Natural killer cell treated with Interleukin-12 subunit alpha and Interleukin-12 subunit beta and Interleukin-15 and Interleukin-18, amount 100 ng/mL, for 72 hours (primary cell): ENCODE results near the gene OSBPL6. TPM values are rescaled to one million over a fixed set of nuclear protein-coding genes. Genes with fewer than 3 reads are reported as not detected.
"Not testable (repeated sequence)": the region's sequence is repeated elsewhere in the genome, so short reads cannot be mapped to it uniquely, and the experiment has no call there.

Experiments used
- ATAC-seq, 2 donors: fragments of 150-1000 bp; cut with Tn5 transposase in 1 of 2; sonication (Bioruptor Pico), chemical (Tn5 transposase) in 1 of 2; 2 replicates each; pipeline ENCODE4 v1.10.0; 2021
- DNase-seq: peaks from one replicate; pipeline ENCODE4 v3.0.0; 2022; ENCODE audit warnings: low spot score
- H3K27ac Mint-ChIP-seq, 2 donors: 1 replicate in 1 of 2; 2 replicates in 1 of 2; pipeline ENCODE4 v1.8.0; 2022; ENCODE audit warnings: mixed read lengths in 2 of 2, mild to moderate bottlenecking in 1 of 2, moderate library complexity in 1 of 2
- H3K27me3 Mint-ChIP-seq, 2 donors: 1 replicate in 1 of 2; 2 replicates in 1 of 2; pipeline ENCODE4 v1.8.0; 2022; ENCODE audit warnings: mixed read lengths in 2 of 2
- H3K36me3 Mint-ChIP-seq: one replicate; pipeline ENCODE4 v1.8.0; 2022; ENCODE audit warnings: mixed read lengths
- H3K4me1 Mint-ChIP-seq, 2 donors: 1 replicate in 1 of 2; 2 replicates in 1 of 2; pipeline ENCODE4 v1.8.0; 2022; ENCODE audit warnings: low read depth in 2 of 2, mixed read lengths in 2 of 2, mild to moderate bottlenecking in 1 of 2
- H3K4me3 Mint-ChIP-seq: one replicate; pipeline ENCODE4 v1.8.0; 2022; ENCODE audit warnings: mixed read lengths
- H3K9me3 Mint-ChIP-seq: 2 replicates; pipeline ENCODE4 v1.8.0; 2022; ENCODE audit warnings: mixed read lengths
- total RNA-seq, 2 donors: library from RNA; stranded (reverse); gene quantifications; one replicate each; pipeline ENCODE4 v1.2.3, GENCODE V29; 2022

OSBPL6 gene
- total RNA-seq, 2 donors from 2014 or later = 0.33 to 0.42 TPM

- not testable (repeated sequence) for H3K4me3 Mint-ChIP-seq, H3K4me1 Mint-ChIP-seq, H3K36me3 Mint-ChIP-seq, H3K27ac Mint-ChIP-seq, H3K9me3 Mint-ChIP-seq, DNase-seq, ATAC-seq
- peaks cover 14 to 35% of the 10 kb centered on the region in 2 donors for H3K27me3 Mint-ChIP-seq
These were observed 129.0 kb downstream of the OSBPL6 start for GRCh38 chr2:178323331-178323730.

GRCh38 chr2:178324077-178324476 lies 129.8 kb downstream of the OSBPL6 start:
- Mint-ChIP-seq H3K4me1 (no peaks in the 10 kb centered on the region), H3K9me3 (no peaks in the 10 kb centered on the region)

DNA sequence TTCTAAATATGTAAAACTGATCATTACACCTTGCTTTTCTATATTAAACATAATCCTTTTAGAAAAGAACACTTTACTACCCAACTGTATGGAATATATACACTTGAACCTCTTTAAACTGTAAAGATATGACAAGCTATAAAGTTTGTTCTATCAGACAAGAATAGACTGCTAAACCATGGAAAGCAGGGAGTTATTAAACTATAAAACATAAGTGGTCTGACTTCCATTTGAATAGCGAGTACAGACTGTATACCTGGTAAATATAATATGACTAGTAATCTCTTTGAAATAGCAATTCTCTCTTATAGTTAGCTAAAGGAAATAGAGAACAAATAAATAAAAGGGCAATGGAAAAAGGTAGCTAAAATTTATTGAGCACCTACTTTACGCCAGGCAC lies 131.0 kb downstream of the OSBPL6 start:
- H3K4me1 Mint-ChIP-seq = no peaks in the 10 kb centered on the region
- no peak overlapping the region for H3K4me3 Mint-ChIP-seq
- ATAC-seq (no peak), DNase-seq (no peak)
- no peaks in the 10 kb centered on the region for H3K9me3 Mint-ChIP-seq
- H3K36me3 Mint-ChIP-seq = no peaks in the 10 kb centered on the region
- peaks cover 11 to 16% of the 10 kb centered on the region in 2 donors for H3K27me3 Mint-ChIP-seq
- H3K27ac Mint-ChIP-seq = no peak overlapping the region

More at GRCh38 chr2:178324077-178324476, 129.8 kb downstream of the OSBPL6 start:
- H3K36me3 Mint-ChIP-seq = no peaks in the 10 kb centered on the region
- no peak for DNase-seq
- H3K27me3 Mint-ChIP-seq = peaks cover 14 to 28% of the 10 kb centered on the region in 2 donors
- no peak overlapping the region for H3K27ac Mint-ChIP-seq
- H3K4me3 Mint-ChIP-seq = no peak overlapping the region
- no peak for ATAC-seq

DNA sequence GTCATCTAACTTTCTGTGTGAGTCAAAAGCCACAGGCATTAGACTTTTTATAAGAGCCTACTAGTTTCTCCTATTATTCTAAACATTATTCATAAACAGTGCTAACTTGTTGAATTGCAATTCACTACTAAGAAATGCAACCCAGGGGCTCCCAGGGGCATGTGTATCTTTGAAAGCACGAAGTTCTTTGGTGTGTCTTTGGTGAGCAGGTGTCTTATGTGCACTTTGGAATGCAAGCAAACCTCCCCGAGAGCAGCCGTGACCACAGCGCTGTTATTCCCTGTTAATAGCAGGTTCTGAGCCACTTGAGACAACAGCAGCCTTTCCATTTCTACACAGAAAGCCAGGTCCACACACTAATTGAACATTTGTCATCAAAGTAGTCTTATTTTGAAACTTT lies 133.2 kb downstream of the OSBPL6 start:
- H3K4me3 Mint-ChIP-seq = no peak overlapping the region
- ATAC-seq (no peak), DNase-seq (no peak)
- no peaks in the 10 kb centered on the region for H3K36me3 Mint-ChIP-seq
- no peaks in the 10 kb centered on the region for H3K4me1 Mint-ChIP-seq
- peaks cover 6 to 8% of the 10 kb centered on the region in 2 donors for H3K27me3 Mint-ChIP-seq
- no peaks in the 10 kb centered on the region for H3K9me3 Mint-ChIP-seq
- no peak overlapping the region for H3K27ac Mint-ChIP-seq

GRCh38 chr2:178328037-178328436 lies 133.7 kb downstream of the OSBPL6 start:
- Mint-ChIP-seq H3K27ac (no peak overlapping the region), H3K4me1 (no peaks in the 10 kb centered on the region), H3K4me3 (no peak overlapping the region), H3K9me3 (no peaks in the 10 kb centered on the region), H3K36me3 (no peaks in the 10 kb centered on the region), H3K27me3 (peaks cover 6 to 8% of the 10 kb centered on the region in 2 donors)
- ATAC-seq (no peak), DNase-seq (no peak)

DNA sequence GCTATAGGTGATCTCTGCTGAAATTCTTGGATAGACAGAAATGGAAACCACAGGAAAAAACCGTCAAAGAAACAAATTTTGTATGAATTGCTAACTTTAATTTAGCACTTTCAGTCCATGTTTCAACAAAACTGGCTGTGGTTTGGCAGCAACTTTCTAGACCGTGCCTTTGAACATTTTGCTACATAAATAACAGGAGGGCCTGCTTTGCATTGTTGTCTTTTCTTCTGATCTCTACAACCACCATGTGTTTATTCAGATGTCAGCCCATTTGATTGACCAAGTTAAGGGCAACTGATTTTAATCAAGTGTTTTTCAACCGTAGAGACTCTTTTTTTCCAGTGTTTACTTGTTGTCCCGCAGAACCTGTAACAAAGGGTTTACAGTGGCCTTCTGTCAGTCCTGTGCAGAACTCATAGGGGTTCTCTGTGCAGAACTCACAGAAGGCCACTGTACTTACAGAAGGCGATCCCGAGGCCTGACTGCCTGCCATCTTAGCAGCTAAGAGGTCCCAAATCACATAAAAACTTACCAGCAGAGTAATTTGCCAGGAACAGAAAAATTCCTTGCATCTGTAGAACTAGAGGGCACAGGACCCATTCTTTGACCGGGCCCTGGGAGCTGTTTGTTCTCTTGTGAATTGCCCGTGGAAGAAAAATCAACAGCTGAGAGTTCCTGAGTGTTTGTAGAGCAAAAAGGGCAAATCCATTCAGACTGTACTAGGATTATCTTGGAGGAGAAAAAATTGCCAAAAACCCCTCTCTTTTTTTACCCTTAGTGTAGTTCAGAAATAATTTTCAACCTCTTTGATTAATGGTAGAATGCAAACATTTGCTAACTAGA lies 136.1 kb downstream of the OSBPL6 start:
- no peaks in the 10 kb centered on the region for H3K4me1 Mint-ChIP-seq
- no peaks in the 10 kb centered on the region for H3K27me3 Mint-ChIP-seq
- no peaks in the 10 kb centered on the region for H3K36me3 Mint-ChIP-seq
- no peak overlapping the region for H3K27ac Mint-ChIP-seq
- ATAC-seq (no peak), DNase-seq (no peak)
- no peaks in the 10 kb centered on the region for H3K9me3 Mint-ChIP-seq
- no peak overlapping the region for H3K4me3 Mint-ChIP-seq

DNA sequence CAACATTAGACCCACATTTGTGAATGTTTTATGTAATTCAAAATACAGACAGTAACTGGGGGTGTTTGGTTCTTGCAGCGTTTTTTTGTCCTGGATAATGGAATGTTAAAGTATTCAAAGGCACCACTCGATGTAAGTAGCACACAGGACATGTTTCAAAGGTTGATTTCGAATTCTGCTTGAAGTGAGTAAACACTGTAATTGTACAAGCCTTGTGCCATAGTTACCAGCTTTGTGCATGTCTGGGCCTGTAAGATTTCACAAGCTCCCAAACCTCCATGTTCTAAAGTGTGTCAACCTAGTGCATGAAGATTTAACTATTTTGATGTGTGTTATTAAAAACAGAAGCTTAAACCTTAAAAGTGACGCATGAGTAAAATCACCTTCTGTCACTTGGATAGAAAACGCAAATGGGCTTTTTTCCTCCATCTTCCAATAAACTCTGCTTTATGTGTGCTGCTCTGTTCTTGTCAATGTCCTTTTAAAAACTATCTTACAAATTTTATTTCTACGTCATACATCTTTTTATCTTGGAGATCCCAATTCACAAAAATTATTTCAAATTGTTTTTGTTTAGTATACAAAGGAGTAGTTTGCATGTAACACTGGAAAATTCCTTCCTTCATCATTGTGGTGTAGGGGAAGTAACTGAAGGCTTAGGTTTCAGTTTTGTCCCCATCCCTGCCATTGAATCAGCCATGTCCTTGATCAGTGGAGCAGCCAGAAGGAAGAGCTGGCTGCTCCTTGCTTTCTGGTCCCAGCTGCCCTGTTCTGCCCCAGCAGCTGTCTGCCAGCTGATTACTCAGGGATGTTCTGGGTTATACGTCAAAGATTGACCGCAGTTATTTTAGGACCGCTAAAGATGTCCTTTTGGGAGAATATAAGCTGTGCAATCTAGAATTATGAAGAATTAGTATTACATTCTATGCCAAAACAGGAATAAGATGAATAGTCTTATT lies 137.4 kb downstream of the OSBPL6 start:
- no peaks in the 10 kb centered on the region for H3K9me3 Mint-ChIP-seq
- peaks cover 4 to 10% of the 10 kb centered on the region in 2 donors for H3K27me3 Mint-ChIP-seq
- H3K27ac Mint-ChIP-seq = no peak overlapping the region
- no peaks in the 10 kb centered on the region for H3K4me1 Mint-ChIP-seq
- no peak for DNase-seq
- no peaks in the 10 kb centered on the region for H3K36me3 Mint-ChIP-seq
- H3K4me3 Mint-ChIP-seq = no peak overlapping the region
- ATAC-seq = no peak

GRCh38 chr2:178333851-178334250 lies 139.5 kb downstream of the OSBPL6 start:
- ATAC-seq (no peak), DNase-seq (no peak)
- H3K4me3 Mint-ChIP-seq = no peak overlapping the region
- H3K36me3 Mint-ChIP-seq = no peaks in the 10 kb centered on the region
- H3K4me1 Mint-ChIP-seq = no peaks in the 10 kb centered on the region
- H3K27ac Mint-ChIP-seq = no peak overlapping the region
- peaks cover 7 to 15% of the 10 kb centered on the region in 2 donors for H3K27me3 Mint-ChIP-seq
- H3K9me3 Mint-ChIP-seq = no peaks in the 10 kb centered on the region

GRCh38 chr2:178335230-178335629 lies 140.9 kb downstream of the OSBPL6 start:
- no peak for ATAC-seq
- Mint-ChIP-seq H3K4me3 (no peak overlapping the region), H3K36me3 (no peaks in the 10 kb centered on the region)

GRCh38 chr2:178344121-178344520 lies 149.8 kb downstream of the OSBPL6 start:
- ATAC-seq (no peak), DNase-seq (no peak)
- Mint-ChIP-seq H3K4me3 (no peak overlapping the region), H3K27me3 (peaks cover 23 to 56% of the 10 kb centered on the region in 2 donors), H3K4me1 (no peaks in the 10 kb centered on the region), H3K27ac (no peak overlapping the region), H3K9me3 (no peaks in the 10 kb centered on the region), H3K36me3 (no peaks in the 10 kb centered on the region)

More at GRCh38 chr2:178335230-178335629, 140.9 kb downstream of the OSBPL6 start:
- Mint-ChIP-seq H3K27ac (no peak overlapping the region), H3K9me3 (no peaks in the 10 kb centered on the region), H3K27me3 (peaks cover 9 to 22% of the 10 kb centered on the region in 2 donors), H3K4me1 (no peaks in the 10 kb centered on the region)
- no peak for DNase-seq

DNA sequence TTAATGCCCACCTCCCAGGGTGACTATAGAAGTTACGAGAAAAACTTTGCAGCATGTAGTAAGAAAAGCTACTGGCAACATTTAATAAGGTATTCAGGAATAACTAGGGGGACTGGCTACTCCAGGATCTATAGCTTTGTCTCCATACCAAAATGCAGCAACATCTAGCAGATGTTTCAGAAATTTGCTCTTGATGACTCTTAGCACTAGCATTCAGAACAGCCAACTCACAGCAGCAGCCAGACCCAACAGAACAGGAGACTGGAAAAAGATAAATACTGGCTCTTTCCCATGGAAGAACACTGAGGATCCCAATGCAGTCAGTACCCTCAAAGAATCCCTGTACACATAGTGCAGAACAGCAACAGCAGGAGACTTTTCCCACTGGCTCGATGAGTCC lies 151.6 kb downstream of the OSBPL6 start:
- DNase-seq (no peak), ATAC-seq (no peak)
- no peaks in the 10 kb centered on the region for H3K36me3 Mint-ChIP-seq
- H3K4me3 Mint-ChIP-seq = no peak overlapping the region
- H3K27me3 Mint-ChIP-seq = peaks cover 24 to 53% of the 10 kb centered on the region in 2 donors
- H3K4me1 Mint-ChIP-seq = no peaks in the 10 kb centered on the region
- no peak overlapping the region for H3K27ac Mint-ChIP-seq
- H3K9me3 Mint-ChIP-seq = no peaks in the 10 kb centered on the region

DNA sequence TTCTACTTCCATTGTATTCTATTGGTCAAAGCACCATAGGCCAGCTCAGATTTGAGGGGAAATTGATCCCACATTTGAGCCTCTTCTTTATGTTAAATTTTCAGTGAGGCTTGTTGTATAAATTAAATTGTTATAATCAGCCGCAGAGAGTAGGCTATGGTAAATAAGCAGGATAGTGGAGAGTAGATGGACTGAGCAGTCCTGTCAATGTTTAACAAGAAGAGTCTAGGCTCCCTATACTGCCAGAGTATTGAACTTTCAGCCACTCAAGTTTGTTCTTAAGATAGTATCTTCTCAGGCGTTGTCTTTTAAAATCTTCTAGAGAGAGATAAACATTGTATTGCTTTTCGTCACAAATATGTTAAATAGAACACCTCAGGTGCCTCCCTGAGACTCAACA lies 155.7 kb downstream of the OSBPL6 start:
- H3K27ac Mint-ChIP-seq = no peak overlapping the region
- peaks cover 20 to 39% of the 10 kb centered on the region in 2 donors for H3K27me3 Mint-ChIP-seq
- H3K36me3 Mint-ChIP-seq = no peaks in the 10 kb centered on the region
- H3K4me3 Mint-ChIP-seq = no peak overlapping the region
- no peak for ATAC-seq
- no peaks in the 10 kb centered on the region for H3K4me1 Mint-ChIP-seq
- H3K9me3 Mint-ChIP-seq = peaks cover 6% of the 10 kb centered on the region
- no peak for DNase-seq

- not testable (repeated sequence) for H3K4me3 Mint-ChIP-seq, DNase-seq, H3K4me1 Mint-ChIP-seq, H3K36me3 Mint-ChIP-seq, ATAC-seq, H3K27ac Mint-ChIP-seq
- H3K27me3 Mint-ChIP-seq = peaks cover 8 to 16% of the 10 kb centered on the region in 2 donors
- H3K9me3 Mint-ChIP-seq = peaks cover 12% of the 10 kb centered on the region
These were observed 163.4 kb downstream of the OSBPL6 start for GRCh38 chr2:178357704-178358103.
